Pancreas (tissue), 10 donors: ENCODE results near the gene PIM1. TPM values are rescaled to one million over a fixed set of nuclear protein-coding genes. Genes with fewer than 3 reads are reported as not detected.

Experiments used
- ATAC-seq, 4 donors: fragments of 200-7000 bp; cut with Tn5 transposase; one replicate each; pipeline versions ENCODE4 v1.8.0 to v1.9.1; 2020; ENCODE audit warnings: mild to moderate bottlenecking in 4 of 4, moderate library complexity in 4 of 4
- DNase-seq, 6 donors: peaks; one replicate each; pipeline ENCODE4 v3.0.0-alpha.2; 2020
- FAIRE-seq: peaks from 2 replicates; lab custom pipeline; 2012; peaks lifted over from hg19 to GRCh38; lab: Jason Lieb, UNC
- H3K27ac ChIP-seq, 4 donors: fragments of 200-600 bp; sonication (generic); 1 replicate in 3 of 4; 2 replicates in 1 of 4; pipeline versions ENCODE4 v1.5.0 to v1.8.0; 2020
- H3K27me3 ChIP-seq, 4 donors: fragments of 200-600 bp; one replicate each; pipeline ENCODE4 v1.8.0; 2021
- H3K36me3 ChIP-seq, 3 donors: fragments of 200-600 bp; sonication (generic) in 1 of 3; one replicate each; pipeline versions ENCODE4 v1.5.0 to v1.8.0; 2020 to 2021
- H3K4me1 ChIP-seq, 3 donors: fragments of 200-600 bp; one replicate each; pipeline ENCODE4 v1.8.0; 2021
- H3K4me3 ChIP-seq, 4 donors: fragments of 200-600 bp; sonication (generic) in 2 of 4; one replicate each; pipeline versions ENCODE4 v1.5.0 to v1.8.0; 2020 to 2021
- H3K9me3 ChIP-seq, 4 donors: fragments of 200-600 bp; one replicate each; pipeline ENCODE4 v1.8.0; 2021
- WGBS, 2 donors: extraction: QIAGEN DNeasy Blood & Tissue Kit; methylation state at CpG; one replicate each; pipeline ENCODE4 v1.1.7; 2013; 5-methylcytosine and 5-hydroxymethylcytosine counted together
- intact Hi-C, 3 donors: fragments of 100-400 bp; cut with DNase I; formaldehyde crosslinking; loops; one replicate each; pipeline versions ENCODE4 v1.11.1 to v1.14.2; 2022
- polyA plus RNA-seq, 2 donors: library from polyadenylated mRNA; stranded (reverse); fragments of 200-250 nt; gene quantifications; one replicate each; pipeline ENCODE4 v1.2.3, GENCODE V29; 2013
- total RNA-seq, 6 donors: library from RNA; stranded (reverse); fragmentation: NEBNext Ultra II Directional in 4 of 6; extraction: Animal tissue kit (Norgen Biotek cat#: 25700) in 4 of 6; gene quantifications; one replicate each; pipeline versions ENCODE4 v1.2.1 to v1.2.4, GENCODE V29; 2021 to 2023
- TF ChIP-seq, protein P1 (sequence below), 4 donors: fragments of 200-600 bp; sonication (generic) in 3 of 4; IDR thresholded peaks; one replicate each; pipeline versions ENCODE4 v1.5.0 to v1.8.0; 2021; ENCODE audit warnings: antibody characterized with exemption in 4 of 4
- donor health status: healthy with polysubstance abuse.
- donor health status: DM: no; HTN: no; CAD: no; lungs with moderate emphysema.
- donor health status: DM: no; HTN: no; CAD: no.
- donor health status: control.
- donor health status: control.
- donor health status: Bipolar disorder and iron deficiency.
- donor health status: DM: yes; HTN: yes; CAD: no.
- donor health status: DM: no; HTN: no; CAD: no.
- donor health status: DM: no; HTN: no; CAD: no.
- donor health status: DM: yes; HTN: yes; CAD: no.

Gene PIM1
- total and polyA plus RNA-seq, 8 donors: 7.5 to 25.3 (median 14.1) TPM

DNA sequence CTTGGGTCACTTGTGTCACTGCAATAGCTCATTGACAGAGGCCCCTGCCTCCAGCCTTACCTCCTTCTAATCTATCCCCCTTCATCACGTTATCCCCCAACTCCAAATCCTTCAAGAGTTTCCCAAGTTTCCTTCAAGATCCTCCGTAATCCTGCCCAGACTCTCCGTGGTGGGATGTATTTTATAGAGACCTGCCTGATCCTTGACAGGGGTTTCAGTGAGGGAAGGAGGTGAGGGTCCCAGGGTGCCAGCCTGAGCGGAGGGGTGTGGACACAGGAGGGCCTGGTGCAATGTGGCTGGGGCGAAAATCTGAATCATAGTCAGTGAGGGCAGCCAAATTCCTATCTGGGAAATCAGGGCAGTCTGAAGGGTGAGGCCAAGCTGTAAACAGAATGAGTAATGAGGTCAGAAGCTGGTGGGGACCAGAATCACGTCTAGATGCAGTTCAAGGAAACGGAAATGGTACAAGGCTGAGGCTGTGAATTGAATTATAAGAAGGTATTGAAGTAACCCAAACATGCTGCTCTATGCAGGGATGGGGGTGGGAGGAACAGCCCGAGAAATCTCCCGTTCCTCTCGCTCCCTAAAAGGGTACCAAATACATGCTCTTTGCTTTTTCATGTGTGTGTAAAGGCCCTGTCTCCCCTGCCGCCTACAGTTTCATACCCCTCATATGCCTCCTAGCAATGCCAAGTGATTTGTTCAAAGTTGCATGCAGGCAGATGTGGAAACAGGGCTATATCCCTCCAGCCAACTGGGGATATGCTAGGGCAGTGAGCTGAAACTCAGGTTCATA, 35.4 kb upstream of the PIM1 start:
- peak; percentile 40 to 75 (median 72) for ATAC-seq
- TF ChIP-seq, protein P1, sequence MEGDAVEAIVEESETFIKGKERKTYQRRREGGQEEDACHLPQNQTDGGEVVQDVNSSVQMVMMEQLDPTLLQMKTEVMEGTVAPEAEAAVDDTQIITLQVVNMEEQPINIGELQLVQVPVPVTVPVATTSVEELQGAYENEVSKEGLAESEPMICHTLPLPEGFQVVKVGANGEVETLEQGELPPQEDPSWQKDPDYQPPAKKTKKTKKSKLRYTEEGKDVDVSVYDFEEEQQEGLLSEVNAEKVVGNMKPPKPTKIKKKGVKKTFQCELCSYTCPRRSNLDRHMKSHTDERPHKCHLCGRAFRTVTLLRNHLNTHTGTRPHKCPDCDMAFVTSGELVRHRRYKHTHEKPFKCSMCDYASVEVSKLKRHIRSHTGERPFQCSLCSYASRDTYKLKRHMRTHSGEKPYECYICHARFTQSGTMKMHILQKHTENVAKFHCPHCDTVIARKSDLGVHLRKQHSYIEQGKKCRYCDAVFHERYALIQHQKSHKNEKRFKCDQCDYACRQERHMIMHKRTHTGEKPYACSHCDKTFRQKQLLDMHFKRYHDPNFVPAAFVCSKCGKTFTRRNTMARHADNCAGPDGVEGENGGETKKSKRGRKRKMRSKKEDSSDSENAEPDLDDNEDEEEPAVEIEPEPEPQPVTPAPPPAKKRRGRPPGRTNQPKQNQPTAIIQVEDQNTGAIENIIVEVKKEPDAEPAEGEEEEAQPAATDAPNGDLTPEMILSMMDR (IDR thresholded peaks at IDR 0.05): no peak
- no peaks in the 10 kb centered on the region for H3K36me3 ChIP-seq
- intact Hi-C loops: no loop called here
- FAIRE-seq: no peak
- peak overlapping the region in 3 of 4 donors; percentile 20 to 73 (median 58) for H3K27ac ChIP-seq
- peak in 2 of 6 donors; percentile 18 to 40 for DNase-seq
- peaks cover 0 to 15% (median 0%) of the 10 kb centered on the region in 3 donors for H3K4me1 ChIP-seq
- 70 to 72% methylated on average over 11 of the region's 11 CpGs for WGBS, 2 donors
- H3K4me3 ChIP-seq: no peak overlapping the region
- no peaks in the 10 kb centered on the region for H3K9me3 ChIP-seq
- H3K27me3 ChIP-seq: no peaks in the 10 kb centered on the region

DNA sequence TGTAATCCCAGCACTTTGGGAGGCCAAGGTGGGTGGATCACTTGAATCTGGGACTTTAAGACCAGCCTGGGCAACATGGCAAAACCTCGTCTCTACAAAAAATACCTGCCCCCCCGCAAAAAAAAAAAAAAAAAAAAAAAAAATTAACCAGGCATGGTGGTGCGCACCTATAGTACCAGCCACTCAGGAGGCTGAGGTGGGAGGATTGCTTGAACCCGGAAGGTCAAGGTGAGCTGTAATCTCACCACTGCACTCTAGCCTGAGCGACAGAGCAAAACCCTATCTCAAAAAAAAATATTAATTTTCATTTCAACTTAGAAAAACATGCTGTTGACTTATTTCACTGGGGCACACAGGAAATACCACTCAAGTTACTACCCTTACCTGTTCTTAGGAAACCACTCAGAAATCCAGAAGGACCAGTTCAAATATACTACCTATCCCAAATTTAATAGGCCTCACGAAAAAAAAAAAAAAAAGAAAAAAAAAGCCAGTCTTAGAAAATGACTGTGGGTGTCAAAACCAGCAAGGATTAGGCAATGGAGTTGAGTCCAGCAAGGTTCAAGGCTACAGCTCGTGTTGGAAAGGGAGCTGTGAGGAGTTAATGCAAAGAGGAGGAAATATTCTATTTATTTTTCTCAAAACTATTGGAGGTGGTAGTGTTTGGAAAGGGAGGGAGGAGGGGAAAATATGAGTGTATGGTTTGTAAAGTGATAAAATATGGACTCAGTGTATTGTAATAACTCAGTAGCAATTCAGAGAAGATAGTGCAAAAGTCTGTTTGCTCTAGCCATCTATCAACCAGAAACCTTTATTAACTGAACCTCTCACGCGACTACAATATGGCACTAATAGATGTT, 33.9 kb upstream of the PIM1 start:
- ATAC-seq (peak in 3 of 4 donors; percentile 52 to 56 (median 56)), FAIRE-seq (no peak), DNase-seq (no peak)
- Histone ChIP-seq H3K4me1 (peaks cover 0 to 15% (median 0%) of the 10 kb centered on the region in 3 donors), H3K27ac (peak overlapping the region in 1 of 4 donors; percentile 22), H3K4me3 (no peak overlapping the region), H3K27me3 (no peaks in the 10 kb centered on the region), H3K9me3 (no peaks in the 10 kb centered on the region), H3K36me3 (no peaks in the 10 kb centered on the region)
- 50% methylated on average over 9 of the region's 9 CpGs for WGBS, 2 donors
- intact Hi-C loops: no loop called here
- TF ChIP-seq, protein P1 (IDR thresholded peaks at IDR 0.05): no peak

DNA sequence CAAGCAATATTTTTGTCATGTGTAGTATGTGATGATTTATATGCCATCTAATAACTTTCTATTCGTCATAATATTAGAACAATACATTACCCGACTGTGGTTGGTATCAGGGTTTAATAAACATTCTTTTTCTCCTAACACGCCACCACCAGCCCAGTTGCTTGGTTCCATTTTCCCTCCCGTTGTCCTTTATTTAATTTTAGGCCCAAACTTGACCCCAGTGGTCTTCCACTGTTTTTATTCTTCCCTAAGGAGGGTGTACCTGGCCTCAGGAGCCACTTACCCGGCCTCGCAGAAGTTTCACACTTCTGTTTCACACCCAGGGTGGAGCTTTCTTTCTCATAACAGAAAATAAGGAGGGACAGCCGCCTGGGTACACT, 33.1 kb upstream of the PIM1 start:
- H3K4me1 ChIP-seq: peaks cover 0 to 15% (median 0%) of the 10 kb centered on the region in 3 donors
- no peaks in the 10 kb centered on the region for H3K36me3 ChIP-seq
- DNase-seq (no peak), ATAC-seq (no peak), FAIRE-seq (no peak)
- peak overlapping the region in 2 of 4 donors; percentile 33 to 37 for H3K27ac ChIP-seq
- H3K27me3 ChIP-seq: no peaks in the 10 kb centered on the region
- TF ChIP-seq, protein P1 (IDR thresholded peaks at IDR 0.05): no peak
- intact Hi-C loops: no loop called here
- WGBS, 2 donors: 79 to 88% methylated on average over 7 of the region's 7 CpGs
- H3K4me3 ChIP-seq: no peak overlapping the region
- no peaks in the 10 kb centered on the region for H3K9me3 ChIP-seq

DNA sequence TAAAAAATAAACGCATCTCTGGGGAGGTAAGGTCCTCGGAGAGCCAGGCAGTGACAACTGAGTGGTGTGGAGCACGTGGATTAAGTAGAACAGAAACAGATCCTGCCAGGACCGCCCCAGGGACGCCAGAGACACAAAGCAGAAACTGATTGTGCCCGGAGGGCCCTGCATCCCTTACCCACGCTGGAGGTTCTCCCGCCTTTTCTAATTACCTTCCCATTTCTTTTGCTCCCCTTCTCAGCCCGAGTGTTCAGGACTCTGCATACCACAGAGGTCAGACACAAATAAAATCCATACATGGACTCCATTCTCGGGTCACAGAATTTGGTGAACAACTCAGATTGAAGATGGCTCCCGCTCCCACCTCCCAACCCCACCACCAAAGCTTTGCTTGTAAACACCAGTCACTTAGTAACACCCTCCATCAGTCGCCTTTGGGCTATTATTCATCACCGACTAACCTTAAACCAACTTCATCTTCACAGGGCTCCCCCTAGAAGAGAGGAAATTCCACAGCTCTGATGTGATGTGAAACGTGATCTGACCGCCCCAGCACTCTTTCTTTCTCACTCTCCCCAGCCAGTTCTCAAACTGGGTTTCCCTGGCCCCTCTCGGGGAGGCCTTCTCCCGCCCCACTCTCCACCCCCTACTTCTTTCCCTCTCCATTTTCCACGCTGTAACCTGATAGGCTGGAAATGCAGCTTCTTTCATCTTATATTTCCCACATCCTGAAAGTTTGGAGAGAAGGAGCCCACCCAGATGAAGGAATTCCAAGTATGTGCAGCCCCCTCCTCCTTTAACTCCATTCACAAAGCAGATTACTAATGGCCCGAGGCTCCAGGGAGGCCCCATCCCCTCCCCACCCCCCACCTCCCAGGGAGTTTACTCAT, 32.5 kb upstream of the PIM1 start:
- DNase-seq: no peak
- H3K27me3 ChIP-seq: no peaks in the 10 kb centered on the region
- no peaks in the 10 kb centered on the region for H3K9me3 ChIP-seq
- H3K4me3 ChIP-seq: no peak overlapping the region
- FAIRE-seq: no peak
- H3K27ac ChIP-seq: peak overlapping the region in 2 of 4 donors; percentile 33 to 37
- intact Hi-C loops: no loop called here
- H3K36me3 ChIP-seq: no peaks in the 10 kb centered on the region
- 73 to 75% methylated on average over 19 of the region's 19 CpGs for WGBS, 2 donors
- H3K4me1 ChIP-seq: peaks cover 0 to 15% (median 0%) of the 10 kb centered on the region in 3 donors
- ATAC-seq: peak; percentile 37 to 62 (median 52)
- TF ChIP-seq, protein P1 (IDR thresholded peaks at IDR 0.05): no peak
